Ammon's horn (tissue), 1 donor: Measurements from ENCODE around the gene HSD11B1L.
"Not testable (repeated sequence)": the region's sequence is repeated elsewhere in the genome, so short reads cannot be mapped to it uniquely, and the experiment has no call there.

Experiments used
- DNase-seq: peaks from one replicate; pipeline ENCODE4 v3.0.0-alpha.2; 2016; ENCODE audit warnings: low spot score

The HSD11B1L gene

GRCh38 chr19:5733172-5733571 lies 52.3 kb downstream of the HSD11B1L start:
- DNase-seq, result not testable (repeated sequence)
